ENCODE data around the gene HMCN2.

The HMCN2 gene

DNA sequence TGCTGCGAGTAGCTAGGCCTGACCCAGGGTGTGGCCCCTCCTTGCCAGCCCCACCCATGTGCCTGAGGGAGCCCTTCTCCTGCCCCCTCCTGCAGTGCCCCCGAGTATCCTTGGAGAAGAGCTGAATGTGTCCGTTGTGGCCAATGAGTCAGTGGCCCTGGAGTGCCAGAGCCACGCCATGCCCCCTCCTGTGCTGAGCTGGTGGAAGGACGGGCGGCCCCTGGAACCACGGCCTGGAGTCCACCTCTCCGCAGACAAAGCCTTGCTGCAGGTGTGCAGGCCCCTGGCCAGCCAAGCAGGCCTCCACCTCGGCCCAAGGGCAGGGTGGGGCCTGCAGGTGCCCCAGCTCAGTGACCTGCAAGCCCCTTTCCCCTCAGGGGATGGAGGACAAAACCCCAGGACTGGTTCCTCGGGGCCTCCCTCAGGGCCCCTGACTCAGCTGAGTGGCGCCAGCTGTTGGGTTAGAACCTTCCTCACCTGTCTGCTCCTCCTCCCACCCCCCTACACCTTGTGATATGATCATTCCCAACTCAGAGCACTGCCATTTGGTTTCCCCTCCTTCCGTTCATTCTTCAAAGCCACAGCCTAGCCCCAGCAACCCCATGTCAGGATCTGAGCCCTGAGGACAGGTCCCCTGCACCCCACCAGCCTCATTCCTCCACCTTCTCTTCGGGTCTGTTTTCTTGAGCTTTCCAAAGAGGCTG, 99.2 kb downstream of the HMCN2 start:
- DNase-seq (ENCODE audit: low read depth in 2 of 2) = no peak

DNA sequence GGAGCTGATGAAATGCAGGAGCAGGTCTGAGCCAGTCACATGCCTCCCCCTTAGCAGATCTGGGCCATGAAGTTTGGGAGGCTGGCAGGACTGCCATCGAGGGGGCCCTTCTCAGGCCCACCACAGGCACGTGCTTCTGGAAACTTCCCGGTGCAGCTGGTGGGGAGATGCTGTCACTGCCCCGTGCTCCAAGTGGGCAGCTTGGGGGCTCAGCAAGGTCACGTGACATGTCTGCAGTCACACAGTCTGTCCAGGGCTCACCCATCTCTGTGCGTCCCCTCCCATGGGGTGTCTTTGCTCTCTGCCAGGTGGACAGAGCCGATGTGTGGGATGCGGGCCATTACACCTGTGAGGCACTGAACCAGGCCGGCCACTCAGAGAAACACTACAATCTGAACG, 99.8 kb downstream of the HMCN2 start:
- no peak for DNase-seq (ENCODE audit: low read depth in 2 of 2)

DNA sequence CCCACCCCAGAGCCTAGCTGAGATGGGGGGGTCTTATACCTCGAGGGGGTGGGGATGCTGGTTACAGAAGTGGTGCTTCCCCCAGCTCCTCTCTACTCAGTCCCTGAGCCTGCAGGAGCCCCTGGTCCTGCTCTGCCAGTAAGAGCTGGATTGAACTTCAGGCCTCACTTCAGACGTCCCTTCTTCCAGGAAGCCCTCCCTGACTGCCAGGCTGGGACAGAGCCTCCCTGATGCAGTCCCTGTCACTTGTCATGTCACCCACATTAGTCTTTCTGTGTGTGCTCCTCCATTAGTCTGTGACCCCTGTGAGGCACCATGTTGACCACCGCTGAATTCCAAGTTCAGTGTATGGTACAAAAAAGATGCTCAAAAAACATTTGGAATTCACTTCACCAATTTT, 100.5 kb downstream of the HMCN2 start:
- DNase-seq (ENCODE audit: low read depth in 2 of 2) = no peak

DNA sequence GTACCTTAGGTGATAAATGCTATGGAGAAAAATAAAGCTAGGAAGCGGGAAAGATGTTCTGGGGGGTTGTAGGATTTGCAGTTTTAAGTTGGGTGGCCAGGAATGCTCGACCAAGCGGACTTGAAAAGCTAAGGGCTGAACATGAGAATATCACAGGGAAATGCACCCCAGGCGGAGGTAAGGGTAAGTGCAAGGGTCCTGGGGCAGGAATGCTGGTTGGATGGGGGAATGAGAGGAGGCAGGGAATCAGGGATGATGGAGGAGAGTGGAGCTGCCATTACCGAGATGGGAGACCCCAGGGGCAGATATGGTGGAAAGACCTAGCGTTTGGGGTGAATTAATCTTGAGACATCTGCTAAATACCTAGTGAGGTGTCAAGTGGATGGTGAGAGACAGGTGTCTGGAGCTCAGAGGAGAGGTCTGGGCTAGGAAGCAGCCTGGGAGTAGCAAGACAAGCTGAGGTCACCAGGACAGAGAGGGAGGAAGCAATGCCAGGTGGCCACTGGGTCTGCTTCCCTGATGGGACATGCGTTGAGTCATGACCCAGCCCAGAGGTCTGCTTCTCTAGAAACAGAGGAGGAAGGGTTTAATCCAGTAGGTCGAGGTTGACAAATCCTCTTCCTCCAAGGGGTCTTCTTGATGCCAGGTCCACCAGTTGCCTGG, 101.5 kb downstream of the HMCN2 start:
- DNase-seq (ENCODE audit: low read depth in 2 of 2) = no peak

DNA sequence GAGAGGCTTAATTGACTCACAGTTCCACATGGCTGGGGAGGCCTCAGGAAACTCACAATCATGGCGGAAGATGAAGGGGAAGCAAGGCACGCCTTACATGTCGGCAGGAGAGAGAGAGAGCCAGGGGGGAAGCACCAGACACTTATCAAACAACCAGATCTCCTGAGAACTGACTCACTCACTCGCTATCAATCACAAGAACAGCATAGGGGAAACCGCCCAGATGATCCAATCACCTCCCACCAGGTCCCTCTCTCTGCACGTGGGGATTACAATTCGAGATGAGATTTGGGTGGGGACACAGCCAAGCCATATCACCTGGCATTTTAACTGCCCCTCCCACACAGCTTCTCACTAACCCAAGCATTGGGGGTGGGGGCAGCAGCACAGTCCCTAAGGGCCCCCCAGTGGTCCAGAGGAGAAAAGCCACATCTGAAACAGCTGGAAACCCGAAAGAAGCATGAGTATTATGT, 103.1 kb downstream of the HMCN2 start:
- peak; percentile 11 to 44 for DNase-seq (ENCODE audit: low read depth in 2 of 2)

DNA sequence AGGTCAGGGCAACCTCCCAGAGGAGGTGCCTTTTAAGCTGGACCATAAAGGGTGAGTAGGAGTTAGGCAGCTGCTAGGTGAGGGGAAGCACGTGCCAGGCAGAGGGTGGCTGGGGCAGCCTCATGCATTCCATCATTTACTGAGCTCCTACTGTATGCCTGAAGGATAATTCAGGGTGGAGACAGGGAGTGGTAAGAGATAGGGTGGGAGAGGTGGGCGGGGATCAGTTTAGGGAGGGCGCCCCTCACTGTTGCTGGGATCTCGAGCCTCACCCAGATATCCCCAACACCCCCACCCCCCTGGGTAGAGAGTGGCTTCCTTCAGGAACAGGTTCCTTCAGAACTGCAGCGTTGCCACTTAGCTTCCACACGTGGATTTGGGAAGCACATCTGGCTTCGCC, 104.7 kb downstream of the HMCN2 start:
- no peak for DNase-seq (ENCODE audit: low read depth in 2 of 2)

DNA sequence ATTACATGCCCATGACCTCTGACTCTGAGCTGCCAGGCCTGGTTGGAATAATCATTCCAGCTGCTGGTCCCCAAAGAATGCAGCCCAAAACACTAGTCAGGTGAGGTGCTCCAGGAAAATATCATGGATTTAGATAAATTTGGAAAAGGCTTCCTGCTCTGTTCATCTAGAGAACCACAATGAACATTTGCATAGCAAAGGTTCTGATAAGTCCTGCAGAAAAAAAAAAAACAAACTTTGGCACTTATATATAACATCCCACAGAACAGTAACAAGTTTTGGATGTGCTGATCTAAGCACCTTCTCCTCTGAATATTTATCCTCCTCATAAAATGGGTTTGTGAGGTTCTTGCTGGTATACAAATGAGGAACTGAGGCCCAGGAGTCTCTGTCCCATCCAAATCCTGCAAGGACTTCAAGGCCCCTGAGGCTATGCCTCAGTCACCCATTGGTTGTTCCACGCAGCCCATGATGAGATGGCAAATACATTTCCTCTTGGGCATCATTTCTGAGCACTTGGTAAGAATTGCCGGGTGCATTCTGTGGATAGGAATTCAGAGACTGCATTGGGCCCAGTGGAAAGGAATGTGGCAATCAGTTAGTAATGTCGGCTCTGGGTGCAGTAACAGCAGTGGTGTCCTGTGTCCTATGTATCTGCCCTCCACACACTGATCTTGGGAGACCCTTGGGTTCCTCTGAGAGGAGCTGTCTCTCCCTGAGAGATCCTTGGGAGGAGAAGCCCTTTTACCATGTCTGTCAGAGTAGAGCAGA, 105.8 kb downstream of the HMCN2 start:
- no peak for DNase-seq (ENCODE audit: low read depth in 2 of 2)

DNA sequence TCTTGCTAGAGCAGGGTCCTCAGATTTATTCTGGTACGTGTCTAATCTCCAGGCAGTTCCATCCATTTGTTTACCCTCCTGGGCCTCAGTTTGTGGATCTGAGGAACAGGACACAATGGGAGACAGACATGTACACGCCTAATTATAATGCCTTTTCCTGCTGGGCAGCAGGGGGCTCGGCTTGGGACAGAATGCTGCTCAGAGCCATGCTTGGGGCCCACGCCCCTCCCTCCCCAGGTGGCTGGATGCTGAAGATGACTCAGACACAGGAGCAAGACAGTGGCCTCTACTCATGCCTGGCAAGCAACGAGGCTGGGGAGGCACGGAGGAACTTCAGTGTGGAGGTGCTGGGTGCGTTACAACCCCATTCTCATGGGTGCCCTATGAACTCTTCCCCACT, 106.5 kb downstream of the HMCN2 start:
- no peak for DNase-seq (ENCODE audit: low read depth in 2 of 2)

DNA sequence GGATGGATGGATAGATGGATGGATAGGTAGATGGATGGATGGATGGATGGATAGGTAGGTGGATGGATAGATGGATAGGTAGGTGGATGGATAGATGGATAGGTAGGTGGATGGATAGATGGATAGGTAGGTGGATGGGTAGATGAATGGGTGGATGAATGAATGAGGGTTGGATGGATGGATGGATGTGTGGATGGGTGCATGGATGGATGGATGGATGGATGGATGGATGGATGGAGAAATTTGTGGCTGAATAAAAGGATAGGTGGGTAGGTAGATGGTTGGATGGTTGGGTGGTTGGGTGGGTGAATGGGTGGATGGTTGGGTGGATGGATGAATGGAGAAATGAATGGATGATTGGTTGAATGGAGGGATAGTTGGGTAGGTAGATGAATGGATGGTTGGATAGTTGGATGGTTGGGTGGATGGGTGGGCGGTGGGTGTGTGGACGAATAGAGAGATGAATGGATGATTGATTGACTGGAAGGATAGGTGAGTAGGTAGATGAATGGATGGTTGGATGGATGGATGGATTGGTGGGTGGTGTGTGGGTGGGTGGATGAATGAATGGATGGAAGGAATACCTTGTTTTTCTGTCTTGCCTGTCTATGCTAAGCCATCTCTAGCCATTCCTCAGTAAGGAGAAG, 108.2 kb downstream of the HMCN2 start:
- DNase-seq (ENCODE audit: low read depth in 2 of 2) = no peak

DNA sequence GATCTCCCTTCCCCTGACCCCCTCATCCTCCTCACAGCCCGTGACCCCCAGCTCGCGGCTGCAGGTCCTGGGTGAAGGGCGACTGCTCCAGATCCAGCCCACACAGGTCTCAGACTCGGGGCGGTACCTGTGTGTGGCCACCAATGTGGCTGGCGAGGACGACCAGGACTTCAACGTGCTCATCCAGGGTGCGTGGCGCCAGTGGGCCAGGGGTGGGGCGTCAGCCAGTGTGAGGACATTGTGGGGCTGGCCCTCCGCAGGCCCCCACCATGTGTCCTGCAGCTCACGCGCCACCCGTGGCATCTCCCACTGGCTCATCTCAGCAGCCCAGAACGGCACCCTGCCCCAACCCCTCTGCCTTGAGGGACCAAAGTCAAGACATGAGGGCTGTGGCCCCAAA, 112.1 kb downstream of the HMCN2 start:
- DNase-seq (ENCODE audit: low read depth in 2 of 2) = no peak

DNA sequence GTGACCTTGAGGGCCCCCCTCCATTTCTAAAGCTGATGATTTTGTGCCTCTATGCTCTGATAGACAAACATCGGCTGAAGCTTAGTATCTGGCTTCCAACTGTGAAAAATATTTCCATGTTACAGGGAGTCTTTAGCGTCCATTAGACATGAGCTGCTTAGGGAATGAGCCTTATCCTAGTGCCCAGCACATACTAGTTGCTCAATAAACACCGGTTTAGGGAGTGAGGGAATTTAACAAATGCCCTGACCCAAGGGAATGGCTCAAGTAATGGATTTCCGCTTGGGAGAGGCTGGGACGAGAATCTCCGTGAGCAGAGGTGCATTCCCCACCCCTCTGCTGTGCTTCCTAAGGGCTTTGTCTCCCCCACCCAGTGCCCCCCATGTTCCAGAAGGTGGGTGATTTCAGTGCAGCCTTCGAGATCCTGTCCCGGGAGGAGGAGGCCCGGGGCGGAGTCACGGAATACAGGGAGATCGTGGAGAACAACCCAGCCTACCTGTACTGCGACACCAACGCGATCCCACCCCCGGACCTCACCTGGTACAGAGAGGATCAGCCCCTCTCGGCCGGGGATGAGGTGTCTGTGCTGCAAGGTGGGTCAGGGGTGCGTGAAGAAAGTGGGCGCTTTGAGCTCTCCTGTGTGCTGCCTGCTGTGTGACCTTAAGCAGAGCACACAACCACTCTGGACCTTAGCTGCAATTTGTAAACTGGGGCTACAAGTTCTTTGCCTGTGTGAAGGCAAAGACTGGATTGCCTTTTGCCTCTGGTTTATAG, 113.5 kb downstream of the HMCN2 start:
- no peak for DNase-seq (ENCODE audit: low read depth in 2 of 2)

DNA sequence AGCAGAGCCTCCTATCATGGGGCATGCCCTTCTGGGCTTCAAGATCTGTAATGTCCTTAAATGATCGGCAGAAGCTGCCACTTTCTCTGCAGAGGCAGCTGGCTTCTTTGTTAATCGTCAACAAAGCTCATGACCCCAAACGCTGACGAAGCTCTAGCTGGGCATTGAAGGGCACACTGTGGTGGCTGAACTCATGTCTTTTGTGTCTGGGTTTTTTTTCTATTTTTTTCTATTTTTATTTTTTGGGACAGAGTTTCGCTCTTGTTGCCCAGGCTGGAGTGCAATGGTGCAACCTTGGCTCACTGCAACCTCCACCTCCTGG, 114.0 kb downstream of the HMCN2 start:
- DNase-seq (ENCODE audit: low read depth in 2 of 2) = no peak

DNA sequence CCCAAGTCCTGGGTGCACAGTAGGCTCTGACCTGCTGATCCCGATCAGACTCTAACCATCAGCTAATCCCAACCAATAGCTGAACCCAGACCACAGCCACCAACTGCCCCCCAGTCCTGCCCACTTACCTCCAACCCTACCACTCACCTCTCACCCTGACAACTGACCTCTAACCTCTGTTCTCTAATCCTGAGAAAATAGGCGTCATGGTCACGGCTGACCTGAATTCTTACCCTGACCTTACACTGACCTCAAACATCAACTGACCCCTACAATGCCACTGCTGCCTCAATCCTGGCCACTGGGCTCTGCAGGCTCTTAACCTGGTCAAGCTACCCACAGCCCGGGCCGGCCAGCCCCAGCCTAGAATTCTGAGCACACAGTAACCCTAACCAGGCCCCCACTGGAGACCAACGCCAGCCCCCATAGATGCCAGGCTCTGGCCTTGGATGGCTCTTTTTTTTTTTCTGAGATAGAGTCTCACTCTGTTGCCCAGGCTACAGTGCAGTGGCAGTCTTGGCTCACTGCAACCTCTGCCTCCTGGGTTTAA, 115.4 kb downstream of the HMCN2 start:
- DNase-seq (ENCODE audit: low read depth in 2 of 2) = no peak

DNA sequence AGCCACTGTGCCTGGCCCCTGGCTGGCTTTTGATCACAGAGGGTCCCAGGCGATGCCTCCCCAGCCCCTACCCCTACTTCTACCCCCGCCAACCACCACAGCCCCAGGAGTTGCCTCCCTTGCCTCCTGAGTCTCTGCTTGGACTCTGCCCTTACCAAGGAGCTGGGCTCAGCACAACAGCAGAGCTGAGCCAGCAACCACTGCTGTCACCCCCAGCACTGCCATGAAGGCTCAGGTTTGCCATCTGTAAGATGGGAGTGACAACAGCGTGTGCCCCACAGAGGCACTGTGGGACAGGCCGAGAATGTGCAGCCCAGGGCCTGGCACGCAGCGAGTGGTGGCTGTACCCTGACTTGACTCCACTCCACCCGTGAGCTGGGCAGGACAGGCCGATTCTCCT, 116.1 kb downstream of the HMCN2 start:
- no peak for DNase-seq (ENCODE audit: low read depth in 2 of 2)

DNA sequence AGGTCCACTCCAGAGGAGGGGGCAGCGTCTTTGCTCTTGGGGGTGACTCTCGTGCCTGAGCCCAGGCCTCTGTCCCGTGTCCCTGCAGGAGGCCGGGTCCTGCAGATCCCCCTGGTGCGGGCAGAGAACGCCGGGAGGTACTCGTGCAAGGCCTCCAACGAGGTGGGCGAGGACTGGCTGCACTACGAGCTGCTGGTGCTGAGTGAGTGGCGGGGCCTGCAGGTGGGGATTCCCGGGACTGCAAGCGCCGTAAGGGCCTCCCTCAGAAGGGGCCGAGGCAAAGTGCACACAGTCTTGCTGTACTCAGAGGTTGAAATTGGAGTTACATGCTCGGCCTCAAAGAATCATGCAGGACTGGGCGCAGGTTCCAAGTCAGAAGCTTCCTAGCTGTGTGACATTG, 116.5 kb downstream of the HMCN2 start:
- DNase-seq (ENCODE audit: low read depth in 2 of 2) = no peak

DNA sequence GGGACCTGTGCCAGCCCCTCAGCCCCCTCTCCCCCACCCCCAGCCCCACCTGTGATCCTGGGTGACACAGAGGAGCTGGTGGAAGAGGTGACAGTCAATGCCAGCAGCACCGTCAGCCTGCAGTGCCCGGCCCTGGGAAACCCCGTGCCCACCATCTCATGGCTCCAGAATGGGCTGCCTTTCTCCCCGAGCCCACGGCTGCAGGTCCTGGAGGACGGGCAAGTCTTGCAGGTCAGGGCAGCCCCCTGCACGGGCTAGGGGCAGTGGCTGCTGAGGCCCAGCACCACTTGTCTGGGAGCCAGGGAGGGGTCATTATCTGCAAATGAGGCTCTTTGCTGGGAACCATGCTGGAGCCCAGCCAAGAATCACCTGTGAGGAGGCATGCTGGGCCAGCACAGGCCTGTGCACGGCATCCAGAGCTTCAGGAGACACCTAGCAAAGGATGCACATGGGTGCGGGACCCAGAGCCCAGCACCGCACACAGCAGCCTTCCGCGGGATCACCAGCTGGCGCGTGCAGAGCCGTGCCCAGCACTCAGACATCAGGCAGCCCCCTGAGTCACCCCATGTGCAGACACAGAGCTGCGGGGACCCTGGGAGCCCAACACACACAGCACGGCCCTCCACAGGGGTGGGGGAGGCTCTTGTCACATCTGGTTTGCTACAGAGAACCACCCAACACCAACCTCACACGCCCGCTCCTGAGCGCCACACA, 117.2 kb downstream of the HMCN2 start:
- DNase-seq (ENCODE audit: low read depth in 2 of 2) = no peak

DNA sequence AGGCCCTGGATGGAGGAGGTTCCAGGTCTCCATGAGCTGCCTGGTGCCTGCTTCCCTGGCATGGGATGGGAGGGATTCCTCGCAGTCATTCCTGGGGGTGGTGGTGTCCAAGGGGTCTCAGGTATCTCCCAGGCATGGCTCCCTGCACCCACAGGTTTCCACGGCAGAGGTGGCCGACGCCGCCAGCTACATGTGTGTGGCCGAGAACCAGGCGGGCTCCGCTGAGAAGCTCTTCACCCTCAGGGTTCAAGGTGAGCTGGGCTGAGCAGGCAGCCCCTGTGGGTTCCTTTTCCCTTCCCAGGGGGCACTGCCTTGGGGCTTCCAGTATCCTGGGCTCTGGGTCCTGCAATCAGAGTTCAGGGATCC, 117.8 kb downstream of the HMCN2 start:
- no peak for DNase-seq (ENCODE audit: low read depth in 2 of 2)

DNA sequence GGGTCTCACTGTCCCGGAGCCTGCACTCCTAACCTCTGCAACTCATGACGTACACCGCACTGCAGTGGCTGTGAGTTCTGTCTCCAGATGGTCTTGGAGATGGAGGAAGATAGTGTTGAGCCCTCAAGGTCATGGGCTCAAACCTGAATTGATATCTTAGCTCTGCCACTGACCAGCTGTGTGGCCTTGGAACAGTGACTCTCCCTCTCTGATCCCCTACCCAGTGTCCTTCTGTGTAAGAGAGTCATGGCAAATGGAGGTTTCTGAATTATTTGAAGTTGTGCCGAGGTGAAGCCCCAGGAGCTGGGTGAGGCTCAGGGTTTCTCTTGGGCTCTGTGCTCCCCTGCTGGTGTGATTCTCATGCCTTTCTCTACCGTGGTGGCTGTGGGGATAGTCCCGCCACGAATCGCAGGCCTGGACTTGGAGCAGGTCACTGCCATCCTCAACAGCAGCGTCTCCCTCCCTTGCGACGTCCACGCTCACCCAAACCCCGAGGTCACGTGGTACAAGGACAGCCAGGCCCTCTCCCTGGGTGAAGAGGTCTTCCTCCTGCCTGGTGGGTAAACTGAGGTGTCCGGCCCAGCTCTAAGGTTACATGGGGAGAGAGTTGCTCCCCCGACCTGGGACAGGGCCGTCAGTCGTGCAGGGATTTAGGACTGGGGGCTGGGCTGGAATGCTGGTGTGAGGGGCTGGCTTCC, 118.6 kb downstream of the HMCN2 start:
- no peak for DNase-seq (ENCODE audit: low read depth in 2 of 2)

DNA sequence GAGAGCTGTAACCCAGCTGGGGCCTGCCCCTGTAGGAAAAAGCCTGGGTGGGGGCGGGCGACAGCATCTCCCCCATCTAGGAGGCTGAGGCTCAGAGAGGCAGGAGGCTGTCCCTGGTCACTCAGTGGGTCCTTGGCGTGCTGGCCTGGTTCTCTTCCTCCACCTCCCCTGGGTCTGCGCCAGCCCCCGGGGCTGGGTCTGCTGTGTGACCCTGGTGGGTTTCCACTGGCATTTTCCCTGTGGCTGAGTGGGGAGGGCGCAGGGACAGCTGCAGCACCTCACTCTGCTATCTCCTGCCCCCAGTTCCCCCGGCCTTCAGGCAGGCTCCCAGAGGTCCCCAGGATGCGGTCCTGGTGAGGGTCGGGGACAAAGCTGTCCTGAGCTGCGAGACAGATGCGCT, 119.7 kb downstream of the HMCN2 start:
- DNase-seq (ENCODE audit: low read depth in 2 of 2) = no peak

DNA sequence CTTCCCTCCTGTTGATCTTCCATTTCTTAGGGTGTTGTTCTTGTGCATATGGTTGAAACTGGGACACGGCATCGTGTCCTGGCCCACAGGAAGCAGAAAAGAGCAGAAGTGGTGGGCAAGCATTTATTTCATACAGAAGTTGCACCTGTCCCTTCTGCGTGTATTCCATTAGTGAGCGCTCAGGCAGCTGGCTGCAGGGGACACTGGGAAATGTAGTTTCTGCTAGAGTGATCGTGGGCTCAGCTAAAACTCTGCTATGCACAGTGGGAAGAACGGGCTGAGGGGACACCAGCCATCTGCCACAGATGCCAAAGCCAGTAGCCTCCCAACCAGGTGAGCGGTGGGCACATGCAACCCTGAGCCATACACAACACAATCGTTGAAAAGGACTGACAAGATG, 121.8 kb downstream of the HMCN2 start:
- no peak for DNase-seq (ENCODE audit: low read depth in 2 of 2)

Measured in stimulated activated CD4-positive, alpha-beta T cell treated with anti-CD3 and anti-CD28 coated beads, Interleukin-4, amount 100 ng/mL, for 48 hours (primary cell).